IMR-90 (cell line): ENCODE results near the gene LGALS4. TPM values are rescaled to one million over a fixed set of nuclear protein-coding genes. Genes with fewer than 3 reads are reported as not detected.

ENCODE experiments used
- ATAC-seq: fragments of 200-7000 bp; cut with Tn5 transposase; 2 replicates; pipeline ENCODE4 v1.9.1; 2020; ENCODE audit warnings: low read depth, mild to moderate bottlenecking, moderate library complexity
- BruUV-seq: library from RNA; stranded (reverse); fragments of 400-500 nt; replicated peaks from 2 replicates; lab custom pipeline; 2021; lab: Mats Ljungman, UMichigan
- CTCF ChIA-PET: fragments of 300-600 bp; formaldehyde crosslinking; extraction: SDS; loops from one replicate; lab custom pipeline; 2021; ENCODE audit warnings: antibody characterized with exemption; lab: Yijun Ruan, JAX
- POLR2A ChIA-PET: fragments of 300-600 bp; sonication (Branson Sonifier 250); formaldehyde crosslinking; loops from one replicate; lab custom pipeline; 2022; ENCODE audit warnings: antibody characterized with exemption; ENCODE audit not compliant: unreplicated experiment; lab: Charles Lee
- DNase-seq: peaks from one replicate; pipeline ENCODE4 v3.0.0; 2013
- H2AFZ ChIP-seq: replicated peaks from 2 replicates; pipeline ENCODE3; 2013; ENCODE audit warnings: low read length, mild to moderate bottlenecking; ENCODE audit not compliant: poor library complexity
- H2AK5ac ChIP-seq: 2 replicates; pipeline ENCODE4 v1.6.1; 2013; ENCODE audit warnings: low read depth, low read length, inconsistent platforms
- H2AK9ac ChIP-seq: replicated peaks from 2 replicates; pipeline ENCODE3; 2013; ENCODE audit warnings: mild to moderate bottlenecking, low read depth, low read length, moderate library complexity; ENCODE audit not compliant: poor library complexity
- H2BK120ac ChIP-seq: 2 replicates; pipeline ENCODE4 v1.6.1; 2013; ENCODE audit warnings: low read depth, low read length, inconsistent platforms
- H2BK15ac ChIP-seq: 3 replicates; pipeline ENCODE4 v1.6.1; 2013; ENCODE audit warnings: low read depth, low read length, inconsistent platforms
- H2BK20ac ChIP-seq: 2 replicates; pipeline ENCODE4 v1.6.1; 2013; ENCODE audit warnings: low read depth, mild to moderate bottlenecking, inconsistent platforms, low read length, moderate library complexity
- H2BK5ac ChIP-seq: 2 replicates; pipeline ENCODE4 v1.6.1; 2013; ENCODE audit warnings: mild to moderate bottlenecking, low read depth, low read length, inconsistent platforms; ENCODE audit not compliant: poor library complexity, severe bottlenecking
- H3K14ac ChIP-seq: replicated peaks from 2 replicates; pipeline ENCODE4 v1.6.1; 2013; ENCODE audit warnings: low read depth, low read length, inconsistent platforms
- H3K18ac ChIP-seq: 2 replicates; pipeline ENCODE4 v1.6.1; 2013; ENCODE audit warnings: low read depth, low read length, control low read depth
- H3K23ac ChIP-seq: 2 replicates; pipeline ENCODE4 v1.6.1; 2013; ENCODE audit warnings: low read depth, low read length, inconsistent platforms
- H3K27ac ChIP-seq: 2 replicates; pipeline ENCODE4 v1.5.1; 2013; ENCODE audit warnings: mild to moderate bottlenecking, control low read depth, low read length; ENCODE audit not compliant: insufficient read depth
- H3K27me3 ChIP-seq: 2 replicates; pipeline ENCODE4 v1.6.1; 2013; ENCODE audit warnings: low read length; ENCODE audit not compliant: control insufficient read depth, insufficient read depth
- H3K36me3 ChIP-seq: 2 replicates; pipeline ENCODE4 v1.6.1; 2013; ENCODE audit warnings: low read length, mixed read lengths; ENCODE audit not compliant: control insufficient read depth, insufficient read depth
- H3K4ac ChIP-seq: 2 replicates; pipeline ENCODE4 v1.6.1; 2013; ENCODE audit warnings: low read depth, low read length, inconsistent platforms
- H3K4me1 ChIP-seq: 2 replicates; pipeline ENCODE4 v1.6.1; 2013; ENCODE audit warnings: low read length, mixed read lengths; ENCODE audit not compliant: control insufficient read depth, insufficient read depth
- H3K4me2 ChIP-seq: 2 replicates; pipeline ENCODE4 v1.6.1; 2013; ENCODE audit warnings: low read depth, mild to moderate bottlenecking, control low read depth, low read length, moderate library complexity
- H3K4me3 ChIP-seq: 2 replicates; pipeline ENCODE4 v1.5.1; 2013; ENCODE audit warnings: low read depth, mild to moderate bottlenecking, control low read depth, low read length, moderate library complexity; ENCODE audit not compliant: insufficient read depth
- H3K56ac ChIP-seq: 2 replicates; pipeline ENCODE4 v1.6.1; 2013; ENCODE audit warnings: low read length, inconsistent platforms; ENCODE audit not compliant: insufficient read depth; ENCODE audit errors: extremely low read depth
- H3K79me1 ChIP-seq, 2 experiments: 2 replicates each; pipeline ENCODE4 v1.6.1; 2013; ENCODE audit warnings: low read length in 2 of 2, inconsistent platforms in 1 of 2, low read depth in 1 of 2
- H3K9ac ChIP-seq: 2 replicates; pipeline ENCODE4 v1.6.1; 2013; ENCODE audit warnings: low read depth, low read length, control low read depth
- H3K9me1 ChIP-seq: 2 replicates; pipeline ENCODE4 v1.6.1; 2013; ENCODE audit warnings: low read length, inconsistent platforms; ENCODE audit not compliant: insufficient read depth
- H3K9me3 ChIP-seq: 2 replicates; pipeline ENCODE4 v1.6.1; 2013; ENCODE audit warnings: low read length; ENCODE audit not compliant: control insufficient read depth, insufficient read depth
- H4K20me1 ChIP-seq: 2 replicates; pipeline ENCODE4 v1.6.1; 2013; ENCODE audit warnings: low read length, inconsistent platforms; ENCODE audit not compliant: insufficient read depth
- H4K5ac ChIP-seq: 2 replicates; pipeline ENCODE4 v1.6.1; 2013; ENCODE audit warnings: mild to moderate bottlenecking, low read depth, low read length, control low read depth
- H4K8ac ChIP-seq, 2 experiments: 2 replicates each; pipeline ENCODE4 v1.6.1; 2013; ENCODE audit warnings: low read depth in 2 of 2, low read length in 2 of 2, control low read depth in 1 of 2, inconsistent platforms in 1 of 2
- H4K91ac ChIP-seq: 2 replicates; pipeline ENCODE4 v1.6.1; 2013; ENCODE audit warnings: low read depth, low read length, inconsistent platforms; ENCODE audit not compliant: insufficient read depth
- BHLHE40 ChIP-seq: fragments of 150-350 bp; IDR thresholded peaks from 2 replicates; pipeline ENCODE4 v1.6.1; 2016; ENCODE audit warnings: mild to moderate bottlenecking, low read depth, low read length
- CEBPB ChIP-seq: IDR thresholded peaks from 2 replicates; pipeline ENCODE4 v1.6.1; 2012; ENCODE audit warnings: low read depth, low read length, improper control_type of control experiment
- CTCF ChIP-seq: conservative IDR thresholded peaks from 2 replicates; pipeline ENCODE4 v1.5.1; 2012; ENCODE audit warnings: mild to moderate bottlenecking, low read depth, low read length, improper control_type of control experiment
- ELK1 ChIP-seq: fragments of 150-350 bp; IDR thresholded peaks from 2 replicates; pipeline ENCODE4 v1.6.1; 2016; ENCODE audit warnings: low read depth, mild to moderate bottlenecking, low read length, moderate library complexity, borderline replicate concordance
- FOS ChIP-seq: fragments of 150-350 bp; IDR thresholded peaks from 2 replicates; pipeline ENCODE4 v1.6.1; 2016; ENCODE audit warnings: low read depth, low read length
- MAFK ChIP-seq: IDR thresholded peaks from 2 replicates; pipeline ENCODE4 v1.6.1; 2012; ENCODE audit warnings: low read depth, low read length, improper control_type of control experiment
- MAZ ChIP-seq: IDR thresholded peaks from 2 replicates; pipeline ENCODE4 v1.6.1; 2012; ENCODE audit warnings: low read depth, mild to moderate bottlenecking, low read length, improper control_type of control experiment, moderate library complexity, borderline replicate concordance
- MXI1 ChIP-seq: IDR thresholded peaks from 2 replicates; pipeline ENCODE4 v1.6.1; 2012; ENCODE audit warnings: low read depth, mild to moderate bottlenecking, low read length, moderate library complexity, borderline replicate concordance
- NFE2L2 ChIP-seq: fragments of 150-350 bp; IDR thresholded peaks from 2 replicates; pipeline ENCODE4 v1.6.1; 2016; ENCODE audit warnings: low read depth, mild to moderate bottlenecking, low read length
- POLR2A ChIP-seq: IDR thresholded peaks from 2 replicates; pipeline ENCODE4 v1.6.1; 2012; ENCODE audit warnings: mild to moderate bottlenecking, low read depth, low read length
- RAD21 ChIP-seq: IDR thresholded peaks from 2 replicates; pipeline ENCODE4 v1.6.1; 2012; ENCODE audit warnings: low read length, improper control_type of control experiment
- RFX5 ChIP-seq: IDR thresholded peaks from 2 replicates; pipeline ENCODE4 v1.8.0; 2012; ENCODE audit warnings: low read depth, mild to moderate bottlenecking, low read length, moderate library complexity
- SMC3 ChIP-seq: fragments of 150-350 bp; IDR thresholded peaks from 2 replicates; pipeline ENCODE4 v1.6.1; 2016; ENCODE audit warnings: low read depth, mild to moderate bottlenecking, antibody characterized with exemption, low read length, moderate library complexity
- WGBS, 2 experiments: methylation state at CpG; one replicate each; pipeline versions ENCODE4 v1.1.5 to v1.1.7; 2013; ENCODE audit warnings: missing lambda C conversion rate in 2 of 2; ENCODE audit not compliant: insufficient read length in 1 of 2; ENCODE audit errors: extremely low coverage in 2 of 2; 5-methylcytosine and 5-hydroxymethylcytosine counted together
- dilution Hi-C: fragments of 300-500 bp; cut with HindIII; formaldehyde crosslinking; loops from one replicate; pipeline ENCODE4 v1.14.3; 2018; ENCODE audit warnings: low sequenced_read_pairs; ENCODE audit not compliant: unreplicated experiment
- in situ Hi-C: fragments of 300-500 bp; cut with MboI; formaldehyde crosslinking; loops from 3 replicates; pipeline ENCODE4 v1.14.3; 2019; ENCODE audit warnings: low sequenced_read_pairs, inconsistent platforms, mixed read lengths
- intact Hi-C: fragments of 100-400 bp; cut with micrococcal nuclease; formaldehyde crosslinking; loops from 2 replicates; pipeline ENCODE4 v1.10.0; 2022
- polyA plus RNA-seq, 3 experiments: library from polyadenylated mRNA; depleted of rRNA; stranded (reverse); fragments of >200 nt; gene quantifications; 2 replicates each; pipeline ENCODE4 v1.2.3, GENCODE V29; 2012; ENCODE audit warnings: low replicate concordance in 1 of 3
- total RNA-seq: library from RNA; depleted of rRNA; stranded (reverse); fragments of >200 nt; gene quantifications from 2 replicates; pipeline ENCODE4 v1.2.3, GENCODE V29; 2012
- TF ChIP-seq, protein P1 (sequence below): fragments of 150-350 bp; IDR thresholded peaks from 2 replicates; pipeline ENCODE4 v1.6.1; 2017; ENCODE audit warnings: mild to moderate bottlenecking, antibody characterized with exemption, low read length, low read depth

Gene LGALS4
- total and polyA plus RNA-seq, 2 of the 4 experiments (the other 2 are of a cell fraction) = 0.29 TPM; not detected in 1

DNA sequence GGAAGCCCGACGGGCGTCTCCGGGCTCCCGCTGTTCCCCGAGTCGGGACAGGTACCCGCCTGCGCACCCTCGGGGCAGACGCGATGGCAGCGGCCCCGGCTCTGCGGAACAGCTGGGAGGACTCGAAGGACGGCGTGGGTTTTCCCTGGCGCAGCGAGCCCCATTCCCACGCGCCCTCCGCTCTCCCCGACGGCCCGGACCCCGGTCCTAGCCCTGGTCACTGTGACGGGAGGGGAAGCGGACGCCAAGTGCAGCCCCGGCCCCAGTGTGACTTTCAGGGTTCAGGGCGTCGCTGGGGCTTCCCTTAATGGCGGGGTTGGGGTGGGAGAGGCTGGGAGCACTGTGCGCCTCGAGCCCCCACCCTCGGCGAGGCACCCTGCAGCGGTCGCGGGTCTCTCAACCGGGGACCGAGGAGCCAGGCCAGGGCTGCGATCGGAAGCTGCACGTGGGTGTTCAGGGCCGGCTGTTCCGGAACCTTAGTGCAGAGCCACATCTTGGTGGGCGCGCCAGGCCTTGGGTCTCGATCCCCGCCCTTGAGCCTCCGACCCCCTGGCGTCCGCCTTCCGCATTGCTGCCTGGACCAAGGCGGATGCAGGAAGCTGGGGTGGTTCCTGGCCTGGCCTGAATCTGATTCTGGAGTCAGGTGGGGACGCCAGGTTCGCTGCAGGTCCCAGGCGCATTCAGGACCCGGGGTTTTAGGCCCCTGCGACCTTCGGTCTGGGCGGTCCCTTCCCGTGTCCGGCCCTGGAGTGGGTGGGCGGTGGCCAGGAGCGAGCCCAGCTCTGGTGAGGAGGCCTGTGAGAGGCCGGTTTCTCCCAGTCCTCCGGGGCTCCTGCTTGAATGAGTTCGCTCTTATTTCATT is 20.3 kb downstream of the LGALS4 start:
- H3K4me1 ChIP-seq = peaks cover 5% of the 10 kb centered on the region
- no peaks in the 10 kb centered on the region for H4K20me1 ChIP-seq
- H2AFZ ChIP-seq = peak overlapping the region; percentile 88
- H2BK15ac ChIP-seq = peak overlapping the region; percentile 95; the same call in 2 of the 3 replicates
- H4K8ac ChIP-seq = peak overlapping the region; percentile 32 to 98; a peak in 3 of 4 replicates
- H3K36me3 ChIP-seq = no peaks in the 10 kb centered on the region
- intact Hi-C loops (no loop called here), in situ Hi-C loops (no loop called here), dilution Hi-C loops (no loop called here)
- H2BK5ac ChIP-seq = peak overlapping the region; percentile 77
- no peak overlapping the region for H3K4me2 ChIP-seq
- ChIA-PET POLR2A (no interaction called here), CTCF (no interaction called here)
- DNase-seq = no peak
- peak overlapping the region; percentile 78 for H3K4ac ChIP-seq
- H3K4me3 ChIP-seq = no peak overlapping the region
- peaks cover 3% of the 10 kb centered on the region; the same call in 1 of the 2 replicates for H3K9me1 ChIP-seq
- 51% methylated on average over 17 of the region's 71 CpGs; no CpG with 5 or more reads in 1 of the 2 experiments for WGBS, 2 experiments
- no peak overlapping the region for H3K56ac ChIP-seq
- H3K18ac ChIP-seq = no peak overlapping the region
- H3K23ac ChIP-seq = no peak overlapping the region
- no peaks in the 10 kb centered on the region for H3K9me3 ChIP-seq
- H4K91ac ChIP-seq = peak overlapping the region; percentile 86
- no TSS peak for BruUV-seq
- H4K5ac ChIP-seq = peak overlapping the region; percentile 42
- peak overlapping the region; percentile 55 for H2BK20ac ChIP-seq
- H2AK9ac ChIP-seq = peak overlapping the region; percentile 84
- peak; percentile 8; the same call in 1 of the 2 replicates for ATAC-seq
- H3K9ac ChIP-seq = no peak overlapping the region; the same call in 1 of the 2 replicates
- no peaks in the 10 kb centered on the region for H3K79me1 ChIP-seq
- H3K27me3 ChIP-seq = no peaks in the 10 kb centered on the region; the same call in 1 of the 2 replicates
- peak overlapping the region; percentile 96; the same call in 1 of the 2 replicates for H3K14ac ChIP-seq
- H3K27ac ChIP-seq = 0 out of 2 replicates have a peak overlapping the region, but pooled peaks have one; percentile 1
- peak overlapping the region; percentile 85; the same call in 1 of the 2 replicates for H2AK5ac ChIP-seq
- H2BK120ac ChIP-seq = peak overlapping the region; percentile 89
- TF ChIP-seq MXI1 (no peak), RAD21 (no peak), FOS (no peak), NFE2L2 (no peak), BHLHE40 (no peak), POLR2A (no peak), ELK1 (no peak), RFX5 (no peak), CEBPB (no peak), CTCF (no peak), MAFK (no peak), SMC3 (no peak), MAZ (no peak)
- TF ChIP-seq, protein P1, sequence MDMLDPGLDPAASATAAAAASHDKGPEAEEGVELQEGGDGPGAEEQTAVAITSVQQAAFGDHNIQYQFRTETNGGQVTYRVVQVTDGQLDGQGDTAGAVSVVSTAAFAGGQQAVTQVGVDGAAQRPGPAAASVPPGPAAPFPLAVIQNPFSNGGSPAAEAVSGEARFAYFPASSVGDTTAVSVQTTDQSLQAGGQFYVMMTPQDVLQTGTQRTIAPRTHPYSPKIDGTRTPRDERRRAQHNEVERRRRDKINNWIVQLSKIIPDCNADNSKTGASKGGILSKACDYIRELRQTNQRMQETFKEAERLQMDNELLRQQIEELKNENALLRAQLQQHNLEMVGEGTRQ = no peak
